Daoy (cell line): ENCODE data around the gene ADGRL3. TPM values are rescaled to one million over a fixed set of nuclear protein-coding genes. Genes with fewer than 3 reads are reported as not detected.

ENCODE experiments used
- DNase-seq: peaks from one replicate; pipeline ENCODE4 v3.0.0-alpha.2; 2015; ENCODE audit warnings: low read depth
- total RNA-seq: library from RNA; depleted of rRNA; stranded (reverse); fragments of >200 nt; shearing (Covaris generic); gene quantifications from 2 replicates; pipeline ENCODE4 v1.2.3, GENCODE V29; 2014; rRNA removed

Gene ADGRL3
- total RNA-seq = 1.8 and 4.6 TPM in 2 replicates

GRCh38 chr4:61200187-61200915 is at the start of gene ADGRL3:
ADGRL3 (plus strand) TSS chr4:61200326.
- DNase-seq = peak; percentile 27

- no peak for DNase-seq
These were observed 47.7 kb upstream of the ADGRL3 start for GRCh38 chr4:61152433-61152832.

- DNase-seq = no peak
These were observed 39.6 kb upstream of the ADGRL3 start for GRCh38 chr4:61160478-61160877.

GRCh38 chr4:61162116-61162515 is 38.0 kb upstream of the ADGRL3 start:
- no peak for DNase-seq

- no peak for DNase-seq
These were observed 26.3 kb upstream of the ADGRL3 start for GRCh38 chr4:61173799-61174198.

- DNase-seq = no peak
These were observed 24.6 kb upstream of the ADGRL3 start for GRCh38 chr4:61175495-61175894.

GRCh38 chr4:61177367-61177766 is 22.8 kb upstream of the ADGRL3 start:
- no peak for DNase-seq

- DNase-seq = no peak
These were observed 19.7 kb upstream of the ADGRL3 start for GRCh38 chr4:61180405-61180804.

- no peak for DNase-seq
These were observed 17.2 kb upstream of the ADGRL3 start for GRCh38 chr4:61182915-61183314.

- no peak for DNase-seq
These were observed 14.8 kb upstream of the ADGRL3 start for GRCh38 chr4:61185288-61185687.

- no peak for DNase-seq
These were observed 7.7 kb upstream of the ADGRL3 start for GRCh38 chr4:61192392-61192791.

- no peak for DNase-seq
These were observed 6.3 kb upstream of the ADGRL3 start for GRCh38 chr4:61193863-61194262.

- no peak for DNase-seq
These were observed 5.6 kb upstream of the ADGRL3 start for GRCh38 chr4:61194571-61194970.

GRCh38 chr4:61195101-61195500 is 5.0 kb upstream of the ADGRL3 start:
- no peak for DNase-seq

- no peak for DNase-seq
These were observed 1.4 kb upstream of the ADGRL3 start for GRCh38 chr4:61198686-61199085.

- DNase-seq = no peak
These were observed 296 bp upstream of the ADGRL3 start for GRCh38 chr4:61199873-61200186.

- DNase-seq = peak; percentile 12
These were observed 895 bp downstream of the ADGRL3 start for GRCh38 chr4:61200916-61201526.

- no peak for DNase-seq
These were observed 1.4 kb downstream of the ADGRL3 start for GRCh38 chr4:61201561-61201960.

GRCh38 chr4:61201961-61202637 is 2.0 kb downstream of the ADGRL3 start:
- peak; percentile 5 for DNase-seq

GRCh38 chr4:61202638-61203435 is 2.7 kb downstream of the ADGRL3 start:
- peak; percentile 4 for DNase-seq

GRCh38 chr4:61203436-61203790 is 3.3 kb downstream of the ADGRL3 start:
- DNase-seq = no peak

- peak; percentile 33 for DNase-seq
These were observed 4.4 kb downstream of the ADGRL3 start for GRCh38 chr4:61204353-61205060.
